ENCODE measurements around the gene SLC4A3.

SLC4A3 gene

GRCh38 chr2:219607931-219608330 is 19.5 kb upstream of the SLC4A3 start:
- POLR2A ChIA-PET, result no interaction called here
- DNase-seq (ENCODE audit: extremely low spot score), result no peak
- TF ChIP-seq PKNOX1 (IDR thresholded peaks at IDR 0.05) (no peak), FOXK2 (IDR thresholded peaks at IDR 0.05) (no peak), CTBP1 (IDR thresholded peaks at IDR 0.05; ENCODE audit: borderline replicate concordance) (no peak), LEF1 (IDR thresholded peaks at IDR 0.05; ENCODE audit: borderline replicate concordance) (no peak)
- CTCF ChIA-PET, result no interaction called here

GRCh38 chr2:219608399-219608964 is 18.9 kb upstream of the SLC4A3 start:
- CTCF ChIA-PET, result no interaction called here

GRCh38 chr2:219609149-219609750 is 18.2 kb upstream of the SLC4A3 start:
- ChIA-PET CTCF (no interaction called here), POLR2A (interaction anchor here (0.7 kb wide), 1 partner anchor 12 kb away, joined by 4 read pairs; no protein-coding TSS in a partner anchor)
- no peak for DNase-seq (ENCODE audit: extremely low spot score)
- TF ChIP-seq ARNT (IDR thresholded peaks at IDR 0.05) (no peak), TARDBP (IDR thresholded peaks at IDR 0.05) (no peak), PKNOX1 (IDR thresholded peaks at IDR 0.05) (no peak), SUZ12 (IDR thresholded peaks at IDR 0.05) (no peak), FOXA1 (IDR thresholded peaks at IDR 0.05) (no peak), L3MBTL2 (conservative IDR thresholded peaks at IDR 0.05) (no peak)

More at GRCh38 chr2:219608399-219608964, 18.9 kb upstream of the SLC4A3 start:
- no peak for DNase-seq (ENCODE audit: extremely low spot score)
- POLR2A ChIA-PET, result no interaction called here
- TF ChIP-seq PKNOX1 (IDR thresholded peaks at IDR 0.05), result no peak
- TF ChIP-seq ZNF384 (IDR thresholded peaks at IDR 0.05), result no peak
- TF ChIP-seq NFRKB (IDR thresholded peaks at IDR 0.05), result no peak
- no peak for TF ChIP-seq TARDBP (IDR thresholded peaks at IDR 0.05)
- no peak for TF ChIP-seq FOXA1 (IDR thresholded peaks at IDR 0.05)
- no peak for TF ChIP-seq FOXK2 (IDR thresholded peaks at IDR 0.05)
- no peak for TF ChIP-seq SP1 (IDR thresholded peaks at IDR 0.05)
- no peak for TF ChIP-seq LEF1 (IDR thresholded peaks at IDR 0.05; ENCODE audit: borderline replicate concordance)
- no peak for TF ChIP-seq ELF4 (IDR thresholded peaks at IDR 0.05)
- TF ChIP-seq HDGF (IDR thresholded peaks at IDR 0.05; ENCODE audit: borderline replicate concordance), result no peak
- no peak for TF ChIP-seq CTBP1 (IDR thresholded peaks at IDR 0.05; ENCODE audit: borderline replicate concordance)
- TF ChIP-seq FOXM1 (IDR thresholded peaks at IDR 0.05; ENCODE audit: borderline replicate concordance), result no peak
- no peak for TF ChIP-seq BHLHE40 (IDR thresholded peaks at IDR 0.05; ENCODE audit: borderline replicate concordance)
- no peak for TF ChIP-seq SUZ12 (IDR thresholded peaks at IDR 0.05)
- TF ChIP-seq L3MBTL2 (conservative IDR thresholded peaks at IDR 0.05), result no peak
- no peak for TF ChIP-seq ARNT (IDR thresholded peaks at IDR 0.05)

- no peak for TF ChIP-seq CTBP1 (IDR thresholded peaks at IDR 0.05; ENCODE audit: borderline replicate concordance)
- TF ChIP-seq NFRKB (IDR thresholded peaks at IDR 0.05), result no peak
- no peak for TF ChIP-seq FOXA1 (IDR thresholded peaks at IDR 0.05)
- TF ChIP-seq LEF1 (IDR thresholded peaks at IDR 0.05; ENCODE audit: borderline replicate concordance), result no peak
- no peak for DNase-seq (ENCODE audit: extremely low spot score)
- ChIA-PET POLR2A (interaction anchor here (0.9 kb wide), 1 partner anchor 14 kb away, joined by 4 read pairs; the partner anchor contains the start of gene STK11IP), CTCF (no interaction called here)
Observed at GRCh38 chr2:219611306-219611705, 16.1 kb upstream of the SLC4A3 start.

GRCh38 chr2:219611866-219612576 is 15.4 kb upstream of the SLC4A3 start:
- TF ChIP-seq SUZ12 (IDR thresholded peaks at IDR 0.05) (no peak), FOXM1 (IDR thresholded peaks at IDR 0.05; ENCODE audit: borderline replicate concordance) (no peak), SP1 (IDR thresholded peaks at IDR 0.05) (no peak), LEF1 (IDR thresholded peaks at IDR 0.05; ENCODE audit: borderline replicate concordance) (no peak), PKNOX1 (IDR thresholded peaks at IDR 0.05) (no peak), FOXK2 (IDR thresholded peaks at IDR 0.05) (no peak), ZNF384 (IDR thresholded peaks at IDR 0.05) (no peak), ARNT (IDR thresholded peaks at IDR 0.05) (no peak), ELF4 (IDR thresholded peaks at IDR 0.05) (no peak)
- ChIA-PET CTCF (interaction anchor here (0.6 kb wide), 1 partner anchor 76 kb away, joined by 4 read pairs; no protein-coding TSS in a partner anchor), POLR2A (no interaction called here)
- DNase-seq (ENCODE audit: extremely low spot score), result no peak

Measured in HEK293T (cell line).